GM12891 (cell line): ENCODE results near the gene RFPL4A. TPM values are rescaled to one million over a fixed set of nuclear protein-coding genes. Genes with fewer than 3 reads are reported as not detected.
"Not testable (repeated sequence)": the region's sequence is repeated elsewhere in the genome, so short reads cannot be mapped to it uniquely, and the experiment has no call there.

Experiments
- DNase-seq: peaks from one replicate; pipeline ENCODE4 v3.0.0; 2011; ENCODE audit warnings: low spot score; ENCODE audit not compliant: insufficient read length
- FAIRE-seq: peaks from 2 replicates; lab custom pipeline; 2011; peaks lifted over from hg19 to GRCh38; lab: Jason Lieb, UNC
- PAX5 ChIP-seq: IDR thresholded peaks from 2 replicates; pipeline ENCODE4 v1.6.1; 2011; ENCODE audit warnings: low read length, moderate library complexity, mild to moderate bottlenecking; ENCODE audit not compliant: insufficient read depth, severe bottlenecking
- POLR2A ChIP-seq: IDR thresholded peaks from 2 replicates; pipeline ENCODE4 v1.6.1; 2011; ENCODE audit warnings: low read depth, low read length, control low read depth
- POLR2AphosphoS5 ChIP-seq: IDR thresholded peaks from 2 replicates; pipeline ENCODE4 v1.6.1; 2011; ENCODE audit warnings: low read depth, low read length, control low read depth
- POU2F2 ChIP-seq: IDR thresholded peaks from 2 replicates; pipeline ENCODE4 v1.6.1; 2011; ENCODE audit warnings: low read depth, mild to moderate bottlenecking, control low read depth, low read length, moderate library complexity
- SPI1 ChIP-seq: IDR thresholded peaks from 2 replicates; pipeline ENCODE4 v1.6.1; 2011; ENCODE audit warnings: low read depth, low read length, control low read depth
- TAF1 ChIP-seq: IDR thresholded peaks from 2 replicates; pipeline ENCODE4 v1.6.1; 2011; ENCODE audit warnings: low read depth, low read length, control low read depth
- polyA plus RNA-seq: library from polyadenylated mRNA; unstranded; fragments of >200 nt; gene quantifications from one replicate; pipeline ENCODE4 v1.2.1, GENCODE V29; 2012; ENCODE audit warnings: low read depth, missing spikeins, inconsistent platforms; ENCODE audit not compliant: missing spikeins

RFPL4A gene
- polyA plus RNA-seq, result not detected

GRCh38 chr19:55758797-55759196 is at the start of gene RFPL4A:
TSS of gene RFPL4A (plus strand) at chr19:55759097. CDS start at chr19:55761801, 2,704 bp downstream.
- DNase-seq, FAIRE-seq: not testable (repeated sequence)

GRCh38 chr19:55711719-55712118 is 47.2 kb upstream of the RFPL4A start:
- FAIRE-seq, result no peak

GRCh38 chr19:55712804-55713631 is 45.9 kb upstream of the RFPL4A start:
- no peak for DNase-seq
- no peak for TF ChIP-seq PAX5
- no peak for TF ChIP-seq POU2F2
- TF ChIP-seq TAF1, result no peak
- no peak for FAIRE-seq

More at GRCh38 chr19:55711719-55712118, 47.2 kb upstream of the RFPL4A start:
- DNase-seq, result no peak
- no peak for TF ChIP-seq PAX5
- TF ChIP-seq TAF1, result no peak
- TF ChIP-seq POU2F2, result no peak
- TF ChIP-seq POLR2A, result no peak
- no peak for TF ChIP-seq SPI1

GRCh38 chr19:55716531-55716930 is 42.4 kb upstream of the RFPL4A start:
- FAIRE-seq (no peak), DNase-seq (no peak)
- TF ChIP-seq POU2F2 (no peak), PAX5 (no peak), TAF1 (no peak), POLR2A (no peak), SPI1 (no peak), POLR2AphosphoS5 (no peak)

- FAIRE-seq (no peak), DNase-seq (no peak)
- TF ChIP-seq POLR2AphosphoS5 (no peak), POU2F2 (no peak), POLR2A (no peak), SPI1 (no peak), PAX5 (no peak), TAF1 (no peak)
These were observed 41.6 kb upstream of the RFPL4A start for GRCh38 chr19:55717251-55717650.

- not testable (repeated sequence) for FAIRE-seq, DNase-seq
These were observed 40.8 kb upstream of the RFPL4A start for GRCh38 chr19:55717879-55718711.

GRCh38 chr19:55720214-55720746 is 38.6 kb upstream of the RFPL4A start:
- no peak for DNase-seq
- no peak for FAIRE-seq
- TF ChIP-seq TAF1 (no peak), POU2F2 (no peak), PAX5 (no peak), POLR2A (no peak), SPI1 (no peak), POLR2AphosphoS5 (no peak)

GRCh38 chr19:55720801-55721200 is 38.1 kb upstream of the RFPL4A start:
- FAIRE-seq, result no peak

GRCh38 chr19:55723491-55723890 is 35.4 kb upstream of the RFPL4A start:
- DNase-seq (no peak), FAIRE-seq (no peak)
- TF ChIP-seq SPI1 (no peak), POLR2AphosphoS5 (no peak), PAX5 (no peak), POU2F2 (no peak), TAF1 (no peak), POLR2A (no peak)

More at GRCh38 chr19:55720801-55721200, 38.1 kb upstream of the RFPL4A start:
- no peak for DNase-seq
- TF ChIP-seq POLR2A (no peak), POU2F2 (no peak), PAX5 (no peak)

- DNase-seq, FAIRE-seq: not testable (repeated sequence)
These were observed 28.5 kb upstream of the RFPL4A start for GRCh38 chr19:55730378-55730777.
